Islet precursor cell (in vitro differentiated cells): Measurements from ENCODE around the gene C5orf24.
A peak's percentile ranks its signal among the peaks of the same experiment; 100 is the strongest.
"Not testable (repeated sequence)": the region's sequence is repeated elsewhere in the genome, so short reads cannot be mapped to it uniquely, and the experiment has no call there.

Source experiments
- DNase-seq: peaks from one replicate; pipeline ENCODE4 v3.0.0-alpha.2; 2018

The C5orf24 gene

GRCh38 chr5:134864707-134865106 is 18.9 kb downstream of the C5orf24 start:
- peak; percentile 48 for DNase-seq

DNA sequence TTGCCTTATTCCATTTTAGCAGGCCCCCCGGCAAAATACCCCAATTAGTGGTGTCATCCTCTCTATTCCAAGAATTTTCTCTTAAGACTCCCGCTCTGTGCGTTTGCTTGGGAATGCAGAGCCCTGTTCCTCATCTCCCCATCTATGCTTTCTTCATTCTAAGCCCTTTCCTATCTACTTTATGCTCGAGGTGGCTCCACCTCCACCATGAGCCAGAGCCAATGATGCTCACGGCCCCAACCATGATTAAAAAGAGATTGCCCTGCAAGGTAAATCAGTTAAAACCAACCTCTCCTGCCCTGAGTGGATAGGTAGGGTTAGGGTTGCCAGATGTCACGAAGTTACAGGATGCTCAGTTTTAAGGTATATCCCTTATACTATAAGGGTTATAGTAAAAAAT is 27.7 kb downstream of the C5orf24 start:
- DNase-seq = no peak

DNA sequence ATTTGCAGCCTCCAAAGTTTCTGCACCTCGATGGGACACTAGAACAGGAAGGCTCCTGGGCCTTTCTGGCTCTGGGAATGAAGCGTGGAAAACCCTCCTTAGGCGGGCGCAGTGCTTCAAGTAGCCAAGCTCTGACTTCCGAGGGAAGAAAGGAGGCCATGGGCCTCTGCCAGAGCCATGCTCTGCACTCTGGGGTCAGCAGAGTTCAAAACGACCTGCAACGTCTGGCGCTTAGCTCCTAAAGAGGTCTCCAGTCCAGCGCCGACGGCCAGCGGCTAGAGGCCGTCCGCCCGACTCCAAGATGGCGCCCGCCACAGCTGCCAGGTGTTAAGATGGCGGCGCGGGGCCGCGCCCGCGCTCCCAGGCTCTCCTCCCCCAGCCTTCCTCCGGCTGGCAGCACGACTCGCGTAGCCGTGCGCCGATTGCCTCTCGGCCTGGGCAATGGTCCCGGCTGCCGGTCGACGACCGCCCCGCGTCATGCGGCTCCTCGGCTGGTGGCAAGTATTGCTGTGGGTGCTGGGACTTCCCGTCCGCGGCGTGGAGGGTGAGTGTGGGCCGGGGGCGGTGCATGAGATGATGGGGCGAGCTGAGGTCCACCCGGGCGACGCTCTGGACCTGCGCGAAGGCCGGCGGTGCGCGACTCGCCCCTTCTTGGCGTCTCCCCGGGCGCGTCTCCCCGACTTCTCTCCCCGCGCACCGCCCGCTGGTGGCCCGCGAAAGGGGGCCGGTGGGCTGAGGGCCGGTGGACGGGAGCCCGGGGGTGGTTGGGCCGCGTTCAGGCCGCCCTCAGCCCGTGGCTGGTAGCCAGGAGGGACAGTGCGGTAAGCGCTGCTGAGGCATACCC is 28.4 kb downstream of the C5orf24 start, which contains the start of gene TXNDC15:
Gene TXNDC15 (plus strand): TSS at position 385 of the 844 bp plus-strand sequence. CDS start 57 bp downstream, at position 442.
- peak; percentile 94 for DNase-seq

DNA sequence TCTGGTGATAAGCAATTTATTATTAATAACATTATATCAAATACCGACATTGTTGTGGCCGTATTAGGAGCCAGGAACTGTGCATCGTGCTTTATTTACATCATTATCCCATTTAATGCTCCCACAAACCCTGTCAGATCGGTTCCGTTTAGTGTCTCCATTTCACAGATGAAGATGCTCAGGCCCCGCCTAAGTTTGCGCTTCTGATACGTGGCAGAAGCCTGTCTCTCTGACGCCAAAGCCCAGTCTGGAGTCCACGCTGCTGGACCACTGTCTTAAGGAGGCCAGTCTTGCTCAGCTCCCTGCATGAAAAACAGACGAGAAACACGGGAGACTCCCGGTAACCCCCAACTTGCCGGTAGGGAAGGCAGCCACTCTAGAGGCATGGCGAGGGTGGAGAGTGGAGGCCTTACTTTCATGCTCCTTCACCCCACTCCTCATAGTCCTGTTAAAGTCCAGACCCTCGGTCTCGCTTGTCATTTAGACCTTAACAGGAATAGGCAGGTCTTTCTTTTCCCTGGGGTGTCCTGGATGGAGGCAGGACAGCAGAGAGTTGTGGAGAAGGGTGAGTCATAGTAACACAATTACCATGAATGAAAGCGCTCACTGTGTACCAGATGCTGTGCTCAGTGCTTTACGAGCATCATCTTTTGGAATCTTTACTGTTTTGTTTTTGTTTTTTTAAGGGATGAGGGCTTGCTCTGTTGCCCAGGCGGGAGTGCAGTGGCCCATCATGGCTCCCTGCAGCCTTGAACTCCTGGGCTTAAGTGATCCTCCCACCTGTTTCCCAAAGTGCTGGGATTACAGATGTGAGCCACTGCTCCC is 29.3 kb downstream of the C5orf24 start:
- peak; percentile 88 for DNase-seq

GRCh38 chr5:134877159-134877558 is 31.4 kb downstream of the C5orf24 start:
- DNase-seq = no peak

DNA sequence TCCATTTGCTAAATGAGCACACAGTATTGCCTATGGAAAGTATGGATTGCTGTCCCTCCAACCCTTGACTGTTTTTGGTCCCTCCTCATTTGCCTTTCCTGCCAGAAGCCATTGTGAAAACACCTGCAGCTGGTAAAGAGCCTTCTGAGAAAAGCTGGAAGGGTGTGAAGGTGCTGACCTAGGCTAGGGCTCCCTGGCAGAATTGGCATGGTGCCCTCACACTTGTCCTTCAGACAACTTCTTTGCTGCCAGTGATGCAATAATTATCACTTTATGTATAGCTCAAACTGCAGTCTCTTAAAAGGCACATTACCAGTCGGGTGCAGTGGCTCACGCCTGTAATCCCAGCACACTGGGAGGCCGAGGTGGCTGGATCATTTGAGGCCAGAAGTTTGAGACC is 32.6 kb downstream of the C5orf24 start:
- DNase-seq = no peak

GRCh38 chr5:134879456-134879855 is 33.7 kb downstream of the C5orf24 start:
- no peak for DNase-seq

GRCh38 chr5:134880937-134881336 is 35.2 kb downstream of the C5orf24 start:
- DNase-seq = not testable (repeated sequence)

DNA sequence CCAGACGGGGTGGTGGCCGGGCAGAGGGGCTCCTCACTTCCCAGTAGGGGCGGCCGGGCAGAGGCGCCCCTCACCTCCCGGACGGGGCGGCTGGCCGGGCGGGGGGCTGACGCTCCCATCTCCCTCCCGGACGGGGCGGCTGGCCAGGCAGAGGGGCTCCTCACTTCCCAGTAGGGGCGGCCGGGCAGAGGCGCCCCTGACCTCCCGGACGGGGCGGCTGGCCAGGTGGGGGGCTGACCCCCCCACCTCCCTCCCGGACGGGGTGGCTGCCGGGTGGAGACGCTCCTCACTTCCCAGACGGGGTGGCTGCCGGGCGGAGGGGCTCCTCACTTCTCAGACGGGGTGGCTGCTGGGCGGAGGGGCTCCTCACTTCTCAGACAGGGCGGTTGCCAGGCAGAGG is 35.9 kb downstream of the C5orf24 start:
- DNase-seq = not testable (repeated sequence)

- DNase-seq = no peak
Observed at GRCh38 chr5:134887593-134888159, 41.9 kb downstream of the C5orf24 start.

DNA sequence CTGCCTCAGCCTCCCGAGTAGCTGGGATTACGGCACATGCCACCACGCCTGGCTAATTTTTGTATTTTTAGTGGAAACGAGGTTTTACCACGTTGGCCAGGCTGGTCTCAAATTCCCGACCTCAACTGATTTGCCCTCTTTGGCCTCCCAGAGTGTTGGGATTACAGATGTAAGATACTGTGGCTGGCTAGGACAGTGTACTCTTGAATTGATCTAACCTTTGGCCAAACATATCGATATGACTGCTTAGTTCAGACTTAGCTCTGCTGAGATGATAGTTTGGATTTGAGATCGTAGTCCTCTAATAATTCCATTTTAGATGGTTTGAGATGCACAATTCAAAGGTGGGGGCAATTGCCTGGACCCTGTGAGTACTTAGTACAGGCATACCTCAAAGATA is 43.6 kb downstream of the C5orf24 start:
- no peak for DNase-seq

DNA sequence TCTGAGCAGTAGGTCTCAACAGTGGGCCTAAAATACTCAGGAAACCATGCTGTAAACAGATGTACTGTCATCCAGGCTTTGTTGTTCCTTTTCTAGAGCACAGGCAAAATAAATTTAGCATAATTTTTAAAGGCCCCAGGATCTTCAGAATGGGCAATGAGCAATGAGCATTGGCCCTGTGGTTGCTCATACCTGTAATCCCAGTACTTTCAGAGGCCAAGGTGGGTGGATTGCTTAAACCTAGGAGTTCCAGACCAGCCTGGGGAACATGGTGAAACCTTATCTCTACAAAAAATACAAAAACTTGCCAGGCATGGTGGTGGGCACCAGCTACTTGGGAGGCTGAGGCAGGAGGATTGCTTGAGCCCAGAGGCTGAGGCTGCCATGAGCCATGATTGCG is 45.7 kb downstream of the C5orf24 start:
- no peak for DNase-seq

DNA sequence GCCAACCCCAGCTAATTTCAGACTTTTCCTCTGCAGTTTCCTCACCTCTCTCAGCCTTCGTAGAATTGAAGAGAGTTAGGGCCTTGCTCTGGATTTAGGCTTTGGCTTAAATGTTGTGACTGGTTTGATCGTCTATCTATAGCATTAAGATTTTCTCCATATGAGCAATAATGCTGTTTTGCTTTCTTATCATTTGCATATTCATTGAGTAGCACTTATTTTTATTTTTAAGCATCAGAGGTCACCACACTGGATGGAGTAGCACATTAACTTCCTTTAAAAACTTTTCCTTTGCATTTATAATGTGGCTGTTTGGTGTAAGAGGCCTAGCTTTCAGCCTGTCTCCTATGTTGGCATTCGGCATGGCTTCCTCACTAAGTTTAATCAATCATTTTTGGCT is 46.5 kb downstream of the C5orf24 start:
- DNase-seq = no peak

DNA sequence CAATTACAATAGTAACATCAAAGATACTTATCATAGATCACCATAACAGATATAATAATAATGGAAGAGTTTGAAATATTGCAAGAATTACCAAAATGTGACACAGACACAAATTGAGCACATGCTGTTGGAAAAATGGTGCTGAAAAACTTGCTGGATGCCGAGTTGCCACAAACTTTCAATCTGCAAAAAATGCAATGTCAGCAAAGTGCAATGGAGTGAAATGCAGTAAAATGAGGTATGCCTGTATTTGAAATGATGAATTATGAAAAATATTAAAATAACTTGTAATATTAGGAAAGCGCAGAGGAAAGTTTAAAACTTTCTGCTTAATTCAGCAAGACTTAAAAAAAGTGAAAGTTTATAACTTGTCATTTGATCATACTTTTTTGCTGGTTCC is 47.2 kb downstream of the C5orf24 start:
- DNase-seq = no peak

DNA sequence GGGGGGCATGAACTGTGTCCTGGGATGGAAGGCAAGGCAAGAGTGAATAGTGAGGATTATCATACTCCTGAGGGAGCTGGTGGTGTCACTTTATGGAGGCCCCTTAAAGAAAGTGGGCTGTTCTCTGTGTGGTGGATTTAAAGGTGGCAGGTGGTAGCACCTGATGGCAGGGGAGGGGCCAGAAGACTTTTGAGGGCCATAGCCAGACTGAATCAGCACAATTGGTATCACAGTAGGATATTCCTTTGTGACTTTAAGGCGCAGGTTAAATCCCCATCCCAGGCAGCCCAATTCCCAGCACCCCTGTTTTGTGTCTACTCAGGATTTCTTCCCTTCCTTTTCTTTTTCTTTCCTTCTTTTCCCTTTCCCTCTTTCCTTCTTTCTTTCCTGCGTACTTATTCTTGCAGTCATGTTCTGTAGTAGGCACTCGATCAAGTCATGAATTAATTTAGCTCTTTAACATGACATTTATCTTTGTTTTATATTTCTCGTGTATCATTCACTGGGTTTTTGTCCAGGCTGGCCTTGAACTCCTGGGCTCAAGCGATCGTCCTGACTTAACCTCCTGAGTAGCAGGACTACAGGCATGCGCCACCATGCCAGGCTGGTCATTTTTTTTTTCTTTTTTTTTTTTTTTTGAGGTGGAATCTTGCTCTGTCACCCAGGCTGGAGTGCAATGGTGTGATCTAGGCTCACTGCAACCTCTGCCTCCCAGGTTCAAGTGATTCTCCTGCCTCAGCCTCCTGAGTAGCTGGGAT is 48.2 kb downstream of the C5orf24 start:
- DNase-seq = no peak

- DNase-seq = no peak
Observed at GRCh38 chr5:134902071-134902801, 56.5 kb downstream of the C5orf24 start.

- peak; percentile 97 for DNase-seq
Observed at GRCh38 chr5:134904610-134905245, 59.0 kb downstream of the C5orf24 start, which contains the start of gene PCBD2. Gene PCBD2 (plus strand): TSS chr5:134905131. CDS start chr5:134905140, 9 bp downstream.

GRCh38 chr5:134905246-134905996 is 59.7 kb downstream of the C5orf24 start:
- no peak for DNase-seq

- DNase-seq = no peak
Observed at GRCh38 chr5:134906811-134907210, 61.0 kb downstream of the C5orf24 start.
